HG02884 (cell line): ENCODE results near the gene SENP1.
"Not testable (repeated sequence)": the region's sequence is repeated elsewhere in the genome, so short reads cannot be mapped to it uniquely, and the experiment has no call there.

ENCODE experiments used
- ATAC-seq: cut with Tn5 transposase; IDR thresholded peaks from one replicate; pipeline ENCODE4 v1.9.1; 2021; ENCODE audit warnings: mild to moderate bottlenecking, moderate library complexity; ENCODE audit not compliant: unreplicated experiment

SENP1 gene

DNA sequence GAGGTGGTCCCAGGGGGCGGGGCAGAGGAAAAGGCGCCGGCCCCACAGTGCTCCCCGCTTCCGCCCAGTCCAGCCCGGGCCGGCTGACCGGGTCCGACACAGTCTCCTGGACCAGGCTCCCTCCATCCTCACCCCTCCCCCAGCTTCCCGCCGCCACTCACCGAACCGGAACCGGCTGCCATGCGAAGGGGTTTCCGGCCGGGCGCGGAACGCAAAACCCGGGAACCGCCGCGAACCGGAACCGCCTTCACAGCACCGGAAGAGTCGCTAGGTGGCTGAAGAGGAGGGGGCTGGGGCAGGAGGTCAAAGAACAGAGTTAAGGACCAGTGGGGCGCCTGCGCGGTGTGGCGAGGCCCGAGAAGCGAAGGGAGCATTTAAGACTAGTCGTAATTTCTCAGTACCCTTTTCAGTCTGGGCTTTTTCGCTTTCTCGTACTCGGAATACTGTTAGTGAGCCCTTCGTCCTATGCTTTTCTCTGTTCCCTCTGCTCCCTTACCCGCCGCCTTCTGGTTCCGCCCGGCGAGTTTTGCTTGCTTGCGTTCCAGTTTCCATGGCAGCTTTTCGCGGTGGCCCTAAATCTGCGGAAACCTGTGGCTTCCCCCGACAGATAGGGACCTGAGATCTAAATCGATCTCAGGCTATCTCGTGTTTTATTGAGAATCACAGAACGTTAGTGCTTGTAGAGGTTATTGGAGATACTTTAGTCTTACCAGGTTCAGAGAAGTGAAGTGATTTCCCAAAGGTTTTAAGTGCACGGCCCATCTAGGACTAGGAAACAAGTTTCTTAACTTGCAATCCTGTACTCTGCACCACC is at the start of gene SENP1:
Gene SENP1, minus strand, starts transcription at position 213 of the 814 bp plus-strand sequence. CDS start 4,607 bp downstream, outside the sequence.
- ATAC-seq = peak; percentile 61

- ATAC-seq = no peak
Measured at GRCh38 chr12:48151103-48151771, 45.4 kb upstream of the SENP1 start.

- no peak for ATAC-seq
Measured at GRCh38 chr12:48145981-48146380, 40.1 kb upstream of the SENP1 start.

- ATAC-seq = no peak
Measured at GRCh38 chr12:48143898-48144297, 38.0 kb upstream of the SENP1 start.

DNA sequence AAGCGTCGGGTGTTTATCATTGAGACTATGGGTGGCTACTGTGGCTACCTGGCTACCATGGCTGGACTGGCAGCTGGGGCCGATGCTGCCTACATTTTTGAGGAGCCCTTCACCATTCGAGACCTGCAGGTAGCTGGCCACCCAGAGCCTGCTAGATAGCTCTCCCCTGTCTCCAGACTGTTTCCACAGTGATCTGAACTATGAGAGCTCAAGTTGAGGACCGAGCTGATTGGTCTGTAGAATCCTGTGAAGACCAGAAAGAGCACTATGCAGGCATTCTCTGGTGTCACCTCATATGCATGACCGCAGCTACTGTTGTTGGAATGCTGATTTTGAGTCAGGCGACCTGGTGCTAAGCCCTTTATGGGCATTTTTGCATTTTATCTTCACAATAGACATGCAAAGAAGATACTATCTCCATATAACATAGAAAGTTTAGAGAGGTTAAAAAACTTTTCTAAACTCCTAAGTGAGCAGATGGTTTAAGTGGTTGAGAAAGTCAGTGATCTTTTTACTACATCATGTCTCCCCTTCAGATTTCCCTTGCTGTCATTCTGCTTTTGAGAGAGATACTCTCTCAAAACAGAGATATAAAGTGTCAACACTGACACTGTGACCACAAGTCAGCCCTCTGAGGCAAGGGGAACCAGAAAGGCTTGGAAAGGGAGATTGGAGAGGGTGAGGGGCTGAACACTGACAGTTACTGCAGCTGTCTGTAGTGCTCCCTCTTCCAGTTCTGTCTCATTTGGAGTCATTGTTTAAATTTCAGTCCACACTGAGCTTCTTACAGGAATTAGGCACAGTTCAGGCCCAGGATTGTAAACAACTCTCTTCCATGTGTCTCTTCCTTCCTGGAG is 37.2 kb upstream of the SENP1 start:
- ATAC-seq = no peak

- ATAC-seq = no peak
Measured at GRCh38 chr12:48135027-48135426, 29.1 kb upstream of the SENP1 start.

DNA sequence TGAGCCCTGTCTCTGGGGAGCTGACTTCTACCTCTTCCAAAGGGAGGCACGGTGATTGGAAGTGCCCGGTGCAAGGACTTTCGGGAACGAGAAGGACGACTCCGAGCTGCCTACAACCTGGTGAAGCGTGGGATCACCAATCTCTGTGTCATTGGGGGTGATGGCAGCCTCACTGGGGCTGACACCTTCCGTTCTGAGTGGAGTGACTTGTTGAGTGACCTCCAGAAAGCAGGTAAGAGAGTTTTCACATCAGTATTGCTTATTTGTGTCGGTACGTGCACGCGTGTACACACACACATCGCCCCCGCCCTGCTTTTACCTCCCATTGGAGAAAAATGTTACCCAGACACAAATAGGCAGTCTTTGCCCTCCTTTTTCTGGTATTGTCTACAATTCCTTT is 26.9 kb upstream of the SENP1 start:
- ATAC-seq = no peak

DNA sequence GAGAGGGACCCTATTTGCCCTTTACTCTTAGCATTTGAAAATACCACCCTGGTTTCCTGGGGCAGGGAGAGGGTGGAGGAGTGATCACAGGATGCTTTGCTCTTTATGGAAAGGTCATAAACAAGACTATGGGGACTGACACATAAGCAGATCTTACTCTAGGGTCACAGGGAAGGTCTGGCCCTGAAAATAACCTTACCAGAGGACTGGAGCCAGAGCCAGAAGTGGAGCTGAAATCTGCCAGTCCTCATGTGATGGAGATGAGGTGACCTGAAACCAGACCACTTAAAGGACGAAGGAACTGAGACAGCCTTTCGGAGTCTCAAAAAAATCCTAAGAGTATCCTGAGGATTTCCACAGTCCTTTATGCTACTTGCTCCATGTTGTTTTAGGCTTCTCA is 25.6 kb upstream of the SENP1 start:
- ATAC-seq = no peak

DNA sequence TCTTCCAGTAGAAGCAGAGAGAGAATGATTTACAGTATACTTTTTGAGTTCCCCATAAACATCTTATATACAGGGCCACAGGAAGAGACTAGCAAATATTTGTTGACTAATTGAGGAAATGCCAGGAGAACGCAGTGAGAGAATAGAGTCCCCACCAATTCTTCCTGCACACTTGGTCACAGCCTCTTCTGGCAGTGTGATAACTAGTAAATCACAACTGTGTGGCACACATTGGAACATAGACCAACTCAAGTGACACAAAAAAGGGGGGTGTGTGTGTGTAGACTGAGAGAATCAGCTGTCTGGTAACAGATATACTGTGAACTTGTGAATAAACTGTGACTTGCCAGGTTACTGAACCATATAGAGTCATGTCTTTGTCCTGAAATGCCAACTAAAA is 23.5 kb upstream of the SENP1 start:
- no peak for ATAC-seq

DNA sequence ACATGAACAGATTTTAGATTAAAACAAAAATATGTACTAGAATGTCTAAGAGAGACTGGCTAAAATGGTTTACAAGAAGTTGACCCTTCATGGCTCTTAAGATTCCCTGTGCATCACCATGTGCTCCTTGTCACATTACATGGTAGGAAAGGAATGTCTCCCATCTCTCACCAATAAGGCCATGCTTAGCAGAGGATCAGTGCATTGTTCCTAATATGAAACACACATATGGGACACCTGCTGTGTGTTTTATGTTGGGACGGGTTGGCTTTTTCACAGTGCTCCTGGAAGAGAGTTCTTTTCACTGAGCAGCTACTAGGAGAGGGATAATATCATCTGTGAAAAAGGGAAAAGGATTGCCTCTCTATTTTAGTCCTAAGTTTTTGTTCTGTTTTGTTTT is 22.9 kb upstream of the SENP1 start:
- ATAC-seq = no peak

- no peak for ATAC-seq
Measured at GRCh38 chr12:48126953-48127630, 21.2 kb upstream of the SENP1 start.

DNA sequence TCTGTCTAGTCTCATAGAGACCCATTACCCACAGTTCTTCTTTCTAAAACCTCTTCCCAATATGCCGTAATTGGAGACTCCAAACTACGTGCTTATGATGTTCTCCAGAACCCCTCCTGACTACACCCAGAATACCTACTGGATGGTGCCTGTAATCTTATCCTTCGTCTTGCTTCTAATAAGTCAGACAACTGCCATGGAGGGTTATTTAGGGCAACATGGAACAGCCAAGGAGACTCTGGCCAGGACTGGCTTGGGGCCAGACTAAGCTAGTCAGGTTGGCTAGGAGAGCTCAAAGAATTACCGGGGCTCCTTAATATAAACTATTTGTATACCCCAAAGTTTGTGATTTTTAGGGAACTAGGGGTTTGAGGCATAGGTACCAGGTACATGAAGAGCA is 20.1 kb upstream of the SENP1 start:
- no peak for ATAC-seq

DNA sequence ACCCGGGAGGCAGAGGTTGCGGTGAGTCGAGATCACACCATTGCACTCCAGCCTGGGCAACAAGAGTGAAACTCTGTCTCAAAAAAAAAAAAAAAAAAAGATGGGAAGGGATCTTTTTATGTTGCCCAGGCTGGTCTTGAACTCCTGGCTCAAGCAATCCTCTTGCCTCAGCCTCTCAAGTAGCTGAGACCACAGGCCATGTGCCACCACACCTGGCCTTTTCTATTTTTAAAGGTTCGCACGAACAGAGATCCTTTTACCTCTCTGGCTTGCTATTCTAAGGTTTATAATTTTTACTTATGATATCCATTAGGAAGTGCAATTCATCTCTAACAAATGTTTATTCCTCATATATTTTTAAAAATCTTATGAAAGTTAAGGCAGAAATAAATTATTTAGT is 19.7 kb upstream of the SENP1 start:
- not testable (repeated sequence) for ATAC-seq

DNA sequence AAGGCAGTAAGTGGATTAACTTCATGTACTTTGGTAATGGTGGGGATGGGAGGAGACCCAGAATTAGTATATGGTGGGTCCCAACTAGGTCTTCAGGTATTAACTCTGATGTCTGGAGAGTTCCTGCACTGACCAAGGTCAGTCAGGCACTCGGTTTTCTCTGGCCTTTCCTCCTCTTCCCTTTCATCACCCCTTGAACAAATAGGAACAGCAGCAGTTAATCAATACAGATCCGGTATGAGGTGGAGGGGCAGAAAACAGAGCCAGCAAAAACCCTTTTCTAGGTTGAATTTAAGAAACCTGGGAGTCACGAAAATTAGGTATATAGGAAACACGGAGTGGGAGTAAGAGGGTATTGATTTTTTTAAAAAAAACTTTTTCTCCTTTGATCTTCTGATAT is 17.3 kb upstream of the SENP1 start:
- ATAC-seq = no peak

GRCh38 chr12:48122065-48122834 is 16.4 kb upstream of the SENP1 start:
- ATAC-seq = no peak

DNA sequence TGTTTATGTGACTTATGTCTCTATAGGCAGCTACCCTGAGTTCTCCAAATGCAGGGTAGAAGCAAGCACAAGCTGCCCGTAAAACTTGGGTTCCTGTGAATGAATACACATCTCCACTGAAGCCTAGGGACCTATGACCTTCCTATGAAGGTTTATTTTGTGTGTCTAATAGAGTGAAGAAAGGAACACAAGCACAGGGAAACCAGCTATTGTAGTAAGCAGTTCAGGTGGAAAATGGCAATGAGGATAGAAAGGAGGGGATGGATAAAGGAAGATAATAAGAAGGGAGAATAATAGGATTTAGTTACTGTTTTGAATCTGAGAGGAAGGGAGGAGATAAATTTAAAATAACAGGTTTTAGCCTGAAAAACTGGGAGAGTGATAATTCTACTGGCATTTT is 15.6 kb upstream of the SENP1 start:
- ATAC-seq = no peak

GRCh38 chr12:48119834-48120195 is 13.9 kb upstream of the SENP1 start:
- ATAC-seq = no peak

DNA sequence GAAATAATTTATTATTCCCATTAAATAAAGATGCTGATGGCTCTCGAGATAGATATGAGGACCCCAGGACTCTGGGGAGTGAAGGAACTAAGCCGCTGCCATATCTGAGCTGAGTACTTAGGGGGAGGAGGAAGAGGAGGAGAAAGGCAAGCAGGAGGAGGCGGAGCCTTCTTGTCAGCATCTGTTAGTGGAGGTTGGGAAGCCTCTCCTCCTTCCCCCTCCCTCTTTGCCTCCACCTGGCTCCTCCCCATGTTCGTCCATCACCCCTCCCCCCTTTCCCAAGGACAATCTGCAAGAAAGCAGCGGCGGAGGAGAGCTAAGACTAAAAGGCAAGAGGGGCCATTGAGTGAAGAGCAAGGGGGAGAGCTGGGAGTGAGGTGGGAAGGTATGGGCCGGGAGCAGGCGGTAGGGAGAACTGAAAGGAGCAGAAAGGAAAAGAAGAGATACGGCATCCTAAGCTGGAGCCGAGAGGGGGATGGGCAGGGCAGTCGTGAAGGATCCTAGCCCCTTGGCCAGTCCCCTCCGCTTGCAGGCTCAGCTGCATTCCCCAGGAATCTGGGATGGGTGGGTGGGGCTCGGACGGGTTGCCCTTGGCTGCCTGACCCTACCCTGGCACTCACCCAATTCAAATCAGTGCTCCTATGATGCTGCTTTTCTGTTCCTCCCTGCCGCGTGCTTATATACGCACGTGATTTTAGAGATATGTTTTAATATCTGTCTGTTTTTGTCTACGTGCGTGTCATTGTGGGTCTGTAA is 13.4 kb upstream of the SENP1 start, which contains the start of gene PFKM:
Gene PFKM, plus strand, starts transcription at position 287 of the 756 bp plus-strand sequence. CDS start 3,411 bp downstream, outside the sequence.
- peak; percentile 99 for ATAC-seq

DNA sequence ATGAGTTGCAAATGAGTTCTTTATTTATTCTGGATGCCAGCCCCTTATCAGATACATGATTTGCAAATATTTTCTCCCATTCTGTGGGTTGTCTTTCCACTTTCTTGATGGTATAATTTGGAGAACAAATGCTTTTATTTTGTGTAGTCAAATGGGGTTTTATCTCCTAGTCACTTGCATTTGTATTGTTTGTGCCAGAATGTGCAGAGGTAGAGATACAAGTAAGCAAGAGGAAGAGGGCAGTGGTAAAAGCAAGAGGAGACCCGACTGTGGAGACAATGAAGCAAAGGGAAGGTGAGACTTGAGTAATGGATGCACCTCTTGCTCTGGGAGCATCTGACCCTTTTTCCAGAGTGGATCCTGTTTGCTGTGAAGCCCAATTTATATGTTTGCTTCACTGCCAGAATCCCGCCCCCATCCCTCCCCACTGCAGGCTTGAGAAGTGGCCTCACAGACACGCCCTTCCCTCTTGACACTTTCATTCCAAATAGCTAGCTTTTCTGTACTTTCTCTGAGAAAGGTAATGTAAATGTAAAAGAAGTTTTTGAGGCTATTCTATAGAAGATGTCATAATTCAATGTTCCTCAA is 12.5 kb upstream of the SENP1 start:
- no peak for ATAC-seq
